ENCODE data around the gene ITPKB. TPM values are rescaled to one million over a fixed set of nuclear protein-coding genes. Genes with fewer than 3 reads are reported as not detected.

The ITPKB gene
- total and polyA plus RNA-seq, 4 donors: 16.8 to 31.3 (median 25.3) TPM

- Histone ChIP-seq H3K27ac (ENCODE audit: low read depth, low read length) (no peak overlapping the region), H3K4me1 (ENCODE audit: control insufficient read depth, insufficient read depth, low read length) (peaks cover 19% of the 10 kb centered on the region), H3K36me3 (ENCODE audit: control insufficient read depth, insufficient read depth, low read length) (no peaks in the 10 kb centered on the region), H3K4me3 (ENCODE audit: low read depth, low read length) (no peak overlapping the region), H3K27me3 (ENCODE audit: control insufficient read depth, insufficient read depth, low read length) (no peaks in the 10 kb centered on the region), H3K9me3 (ENCODE audit: control insufficient read depth, insufficient read depth, low read length) (no peaks in the 10 kb centered on the region)
- 89% methylated on average over 6 of the region's 7 CpGs for whole genome bisulfite sequencing (ENCODE audit: insufficient coverage)
- DNase-seq (ENCODE audit: low read depth in 4 of 6, low spot score in 6 of 6): no peak
Observed at GRCh38 chr1:226610671-226611070, 128.4 kb downstream of the ITPKB start.

GRCh38 chr1:226609836-226610455 is 129.1 kb downstream of the ITPKB start:
- Histone ChIP-seq H3K4me3 (ENCODE audit: low read depth, low read length) (no peak overlapping the region), H3K36me3 (ENCODE audit: control insufficient read depth, insufficient read depth, low read length) (no peaks in the 10 kb centered on the region), H3K27me3 (ENCODE audit: control insufficient read depth, insufficient read depth, low read length) (no peaks in the 10 kb centered on the region), H3K27ac (ENCODE audit: low read depth, low read length) (no peak overlapping the region), H3K4me1 (ENCODE audit: control insufficient read depth, insufficient read depth, low read length) (peaks cover 19% of the 10 kb centered on the region), H3K9me3 (ENCODE audit: control insufficient read depth, insufficient read depth, low read length) (no peaks in the 10 kb centered on the region)
- DNase-seq (ENCODE audit: low read depth in 4 of 6, low spot score in 6 of 6): peak in 1 of 6 donors; percentile 39
- 73% methylated on average over 11 of the region's 11 CpGs for WGBS (ENCODE audit: insufficient coverage)

- Histone ChIP-seq H3K36me3 (ENCODE audit: control insufficient read depth, insufficient read depth, low read length) (no peaks in the 10 kb centered on the region), H3K27me3 (ENCODE audit: control insufficient read depth, insufficient read depth, low read length) (no peaks in the 10 kb centered on the region), H3K9me3 (ENCODE audit: control insufficient read depth, insufficient read depth, low read length) (no peaks in the 10 kb centered on the region), H3K4me3 (ENCODE audit: low read depth, low read length) (no peak overlapping the region), H3K27ac (ENCODE audit: low read depth, low read length) (no peak overlapping the region), H3K4me1 (ENCODE audit: control insufficient read depth, insufficient read depth, low read length) (peaks cover 25% of the 10 kb centered on the region)
- DNase-seq (ENCODE audit: low read depth in 4 of 6, low spot score in 6 of 6): peak in 4 of 6 donors; percentile 33 to 87 (median 70)
- 54% methylated on average over 13 of the region's 18 CpGs for WGBS (ENCODE audit: insufficient coverage)
Observed at GRCh38 chr1:226608699-226609505, 130.2 kb downstream of the ITPKB start.

DNA sequence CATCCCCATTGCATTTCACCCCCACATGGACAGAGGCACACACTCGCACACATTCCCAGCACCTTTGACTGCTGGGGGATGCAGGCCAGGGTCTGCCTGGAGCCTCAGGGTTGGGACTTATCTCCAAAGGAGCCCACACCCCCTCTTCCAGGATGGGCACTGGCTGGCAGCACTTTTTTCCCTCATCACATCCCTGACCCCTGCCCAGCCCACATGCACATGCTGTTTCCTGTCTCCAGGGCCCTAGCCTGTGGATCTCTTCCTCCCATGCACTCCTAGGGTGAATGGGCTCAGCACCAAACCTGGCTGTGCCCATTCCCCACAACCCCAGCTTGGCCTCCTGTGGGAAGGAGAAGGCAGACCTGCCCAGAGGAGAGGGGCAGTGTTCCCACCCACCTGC is 131.3 kb downstream of the ITPKB start:
- Histone ChIP-seq H3K4me3 (ENCODE audit: low read depth, low read length) (no peak overlapping the region), H3K36me3 (ENCODE audit: control insufficient read depth, insufficient read depth, low read length) (no peaks in the 10 kb centered on the region)
- WGBS (ENCODE audit: insufficient coverage): 93% methylated on average over 1 of the region's 1 CpG

GRCh38 chr1:226607268-226607660 is 131.8 kb downstream of the ITPKB start:
- H3K4me1 ChIP-seq (ENCODE audit: control insufficient read depth, insufficient read depth, low read length): peaks cover 35% of the 10 kb centered on the region
- peaks cover 3% of the 10 kb centered on the region for H3K36me3 ChIP-seq (ENCODE audit: control insufficient read depth, insufficient read depth, low read length)
- 96% methylated on average over 11 of the region's 12 CpGs for WGBS (ENCODE audit: insufficient coverage)
- DNase-seq (ENCODE audit: low read depth in 4 of 6, low spot score in 6 of 6): no peak
- no peaks in the 10 kb centered on the region for H3K9me3 ChIP-seq (ENCODE audit: control insufficient read depth, insufficient read depth, low read length)
- H3K4me3 ChIP-seq (ENCODE audit: low read depth, low read length): no peak overlapping the region
- no peak overlapping the region for H3K27ac ChIP-seq (ENCODE audit: low read depth, low read length)
- no peaks in the 10 kb centered on the region for H3K27me3 ChIP-seq (ENCODE audit: control insufficient read depth, insufficient read depth, low read length)

More for the DNA sequence above, 131.3 kb downstream of the ITPKB start:
- no peaks in the 10 kb centered on the region for H3K9me3 ChIP-seq (ENCODE audit: control insufficient read depth, insufficient read depth, low read length)
- DNase-seq (ENCODE audit: low read depth in 4 of 6, low spot score in 6 of 6): no peak
- no peak overlapping the region for H3K27ac ChIP-seq (ENCODE audit: low read depth, low read length)
- peaks cover 31% of the 10 kb centered on the region for H3K4me1 ChIP-seq (ENCODE audit: control insufficient read depth, insufficient read depth, low read length)
- no peaks in the 10 kb centered on the region for H3K27me3 ChIP-seq (ENCODE audit: control insufficient read depth, insufficient read depth, low read length)

DNA sequence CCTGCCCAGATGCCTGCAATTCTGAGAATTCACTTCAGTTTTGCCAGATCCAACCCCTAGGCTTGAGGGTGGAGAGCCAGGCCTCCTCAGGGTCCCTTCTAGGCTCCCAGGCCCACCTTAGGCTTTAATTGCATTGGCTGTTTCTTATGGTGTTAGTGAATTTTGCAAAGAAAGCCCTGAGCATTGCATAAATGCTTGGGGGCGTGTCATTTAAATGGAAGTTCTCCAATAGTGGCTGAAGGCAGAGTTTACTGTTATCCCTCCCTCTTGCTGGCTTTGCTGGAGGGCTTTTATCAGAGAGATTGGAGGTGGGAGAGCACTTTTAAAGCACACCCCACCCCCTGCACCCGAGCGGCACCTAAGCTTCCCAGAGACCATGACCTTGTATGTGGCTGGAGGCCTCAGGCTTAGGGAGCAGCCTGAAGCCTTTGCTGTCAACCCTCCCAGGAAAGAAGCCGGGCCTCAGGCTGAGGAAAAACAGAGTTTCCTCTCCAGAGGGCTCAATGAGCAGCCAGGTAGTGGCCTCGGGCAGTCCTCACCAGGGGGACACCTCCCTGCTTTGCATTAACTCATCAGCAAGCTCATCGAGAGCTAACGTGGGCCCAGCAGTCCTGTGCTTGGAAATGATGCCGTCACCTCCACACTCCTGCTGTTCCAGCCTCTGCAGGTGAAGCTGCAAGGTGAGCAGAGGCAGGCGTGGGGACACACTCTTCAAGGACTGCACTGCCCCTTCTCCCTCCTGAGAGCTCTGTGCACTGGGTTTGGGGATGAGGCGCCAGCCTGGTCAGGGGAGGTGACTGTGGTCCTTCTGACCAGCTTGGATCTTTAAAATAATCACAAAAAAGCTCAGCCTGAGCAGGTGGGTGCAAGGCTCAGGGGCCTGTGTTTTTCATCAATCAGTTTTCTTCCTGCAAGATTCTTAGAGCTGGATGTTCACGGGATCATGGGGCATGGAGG is 132.5 kb downstream of the ITPKB start:
- no peaks in the 10 kb centered on the region for H3K9me3 ChIP-seq (ENCODE audit: control insufficient read depth, insufficient read depth, low read length)
- H3K27ac ChIP-seq (ENCODE audit: low read depth, low read length): no peak overlapping the region
- peak in 1 of 6 donors; percentile 37 for DNase-seq (ENCODE audit: low read depth in 4 of 6, low spot score in 6 of 6)
- H3K4me1 ChIP-seq (ENCODE audit: control insufficient read depth, insufficient read depth, low read length): peaks cover 41% of the 10 kb centered on the region
- peaks cover 8% of the 10 kb centered on the region for H3K36me3 ChIP-seq (ENCODE audit: control insufficient read depth, insufficient read depth, low read length)
- H3K27me3 ChIP-seq (ENCODE audit: control insufficient read depth, insufficient read depth, low read length): no peaks in the 10 kb centered on the region
- H3K4me3 ChIP-seq (ENCODE audit: low read depth, low read length): no peak overlapping the region
- WGBS (ENCODE audit: insufficient coverage): 83% methylated on average over 9 of the region's 11 CpGs

DNA sequence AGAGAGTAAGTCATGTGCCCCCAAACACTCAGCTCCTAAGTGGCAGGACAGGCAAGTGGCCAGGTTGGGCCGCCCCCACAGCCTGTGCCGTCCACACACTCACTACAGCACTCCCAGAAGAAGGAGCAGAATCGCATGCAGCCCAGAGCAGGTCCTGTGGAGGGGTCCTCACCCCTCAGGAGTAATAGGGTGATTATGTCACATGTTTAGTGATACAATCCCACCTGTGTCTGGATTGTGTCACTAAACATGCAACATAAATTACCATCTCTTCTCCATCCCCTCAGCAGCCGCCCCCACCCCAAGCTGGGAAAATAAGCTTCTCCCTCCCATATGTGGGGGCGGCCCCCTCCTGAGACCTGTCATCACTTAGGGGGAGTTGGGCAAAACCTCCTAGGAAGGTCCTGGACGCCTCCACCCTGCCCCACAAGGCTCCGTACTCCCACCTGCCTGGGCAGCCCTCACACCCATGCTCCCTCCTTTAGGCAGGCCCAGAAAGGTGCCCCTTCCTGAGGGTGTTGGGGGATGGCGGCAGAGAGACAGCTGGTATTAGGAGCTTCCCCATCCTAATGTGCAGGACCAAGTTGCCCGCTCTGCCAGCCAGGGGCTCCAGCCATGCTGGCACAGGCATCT is 133.6 kb downstream of the ITPKB start:
- DNase-seq (ENCODE audit: low read depth in 4 of 6, low spot score in 6 of 6): no peak
- H3K27ac ChIP-seq (ENCODE audit: low read depth, low read length): no peak overlapping the region
- no peak overlapping the region for H3K4me3 ChIP-seq (ENCODE audit: low read depth, low read length)
- H3K27me3 ChIP-seq (ENCODE audit: control insufficient read depth, insufficient read depth, low read length): no peaks in the 10 kb centered on the region
- 98% methylated on average over 5 of the region's 9 CpGs for WGBS (ENCODE audit: insufficient coverage)
- peaks cover 8% of the 10 kb centered on the region for H3K36me3 ChIP-seq (ENCODE audit: control insufficient read depth, insufficient read depth, low read length)
- peaks cover 44% of the 10 kb centered on the region for H3K4me1 ChIP-seq (ENCODE audit: control insufficient read depth, insufficient read depth, low read length)
- H3K9me3 ChIP-seq (ENCODE audit: control insufficient read depth, insufficient read depth, low read length): no peaks in the 10 kb centered on the region

GRCh38 chr1:226604560-226605317 is 134.3 kb downstream of the ITPKB start:
- 69% methylated on average over 9 of the region's 9 CpGs for WGBS (ENCODE audit: insufficient coverage)
- no peak overlapping the region for H3K27ac ChIP-seq (ENCODE audit: low read depth, low read length)
- no peak overlapping the region for H3K4me3 ChIP-seq (ENCODE audit: low read depth, low read length)
- no peaks in the 10 kb centered on the region for H3K9me3 ChIP-seq (ENCODE audit: control insufficient read depth, insufficient read depth, low read length)
- H3K4me1 ChIP-seq (ENCODE audit: control insufficient read depth, insufficient read depth, low read length): peaks cover 44% of the 10 kb centered on the region
- peaks cover 8% of the 10 kb centered on the region for H3K36me3 ChIP-seq (ENCODE audit: control insufficient read depth, insufficient read depth, low read length)
- no peaks in the 10 kb centered on the region for H3K27me3 ChIP-seq (ENCODE audit: control insufficient read depth, insufficient read depth, low read length)
- DNase-seq (ENCODE audit: low read depth in 4 of 6, low spot score in 6 of 6): no peak
